CD4-positive, alpha-beta T cell treated with Interleukin-6 at 100 ng/mL for 8 hours (primary cell): ENCODE results near the gene FRG2C.
"Not testable (repeated sequence)": the region's sequence is repeated elsewhere in the genome, so short reads cannot be mapped to it uniquely, and the experiment has no call there.

Experiments used
- DNase-seq: peaks from one replicate; pipeline ENCODE4 v3.0.0-alpha.2; 2020; ENCODE audit warnings: mixed read lengths, low spot score

The FRG2C gene

DNA sequence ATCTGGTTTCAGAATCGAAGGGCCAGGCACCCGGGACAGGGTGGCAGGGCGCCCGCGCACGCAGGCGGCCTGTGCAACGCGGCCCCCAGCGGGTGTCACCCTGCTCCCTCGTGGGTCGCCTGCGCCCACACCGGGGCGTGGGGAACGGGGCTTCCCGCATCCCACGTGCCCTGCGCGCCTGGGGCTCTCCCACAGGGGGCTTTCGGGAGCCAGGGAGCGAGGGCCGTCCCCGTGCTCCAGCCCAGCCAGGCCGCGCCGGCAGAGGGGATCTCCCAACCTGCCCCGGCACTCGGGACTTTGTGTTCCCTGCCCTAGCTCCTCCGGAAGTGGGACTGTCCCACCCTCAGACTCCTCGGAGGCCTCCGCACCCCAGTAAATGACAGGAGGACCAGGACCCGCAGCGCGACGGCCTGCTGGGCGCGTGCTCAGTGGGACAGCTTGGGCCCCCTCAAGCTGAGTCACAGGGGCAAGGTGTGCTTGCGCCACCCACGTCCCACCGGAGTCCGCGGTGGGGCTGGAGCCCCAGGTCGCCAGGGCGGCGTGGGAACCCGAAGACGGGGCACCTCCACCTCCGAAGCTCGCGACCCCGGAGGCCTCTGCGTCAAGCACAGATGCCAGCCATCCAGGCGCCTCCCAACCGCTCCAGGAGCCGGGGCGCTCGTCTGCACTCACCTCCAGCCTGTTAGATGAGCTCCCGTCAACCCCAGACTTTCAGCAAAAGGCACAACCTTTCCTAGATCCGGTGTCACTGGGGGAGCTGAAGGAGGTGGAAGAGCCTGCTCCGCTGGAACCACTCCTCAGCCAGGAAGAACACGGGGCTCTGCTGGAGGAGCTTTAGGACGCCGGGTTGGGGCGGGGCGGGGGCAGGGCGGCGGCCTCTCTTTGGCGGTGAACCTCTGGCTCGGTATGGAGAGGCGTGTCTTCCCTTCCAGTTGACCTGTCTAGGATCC lies 5.5 kb downstream of the FRG2C start:
- DNase-seq, result peak; percentile 11

DNA sequence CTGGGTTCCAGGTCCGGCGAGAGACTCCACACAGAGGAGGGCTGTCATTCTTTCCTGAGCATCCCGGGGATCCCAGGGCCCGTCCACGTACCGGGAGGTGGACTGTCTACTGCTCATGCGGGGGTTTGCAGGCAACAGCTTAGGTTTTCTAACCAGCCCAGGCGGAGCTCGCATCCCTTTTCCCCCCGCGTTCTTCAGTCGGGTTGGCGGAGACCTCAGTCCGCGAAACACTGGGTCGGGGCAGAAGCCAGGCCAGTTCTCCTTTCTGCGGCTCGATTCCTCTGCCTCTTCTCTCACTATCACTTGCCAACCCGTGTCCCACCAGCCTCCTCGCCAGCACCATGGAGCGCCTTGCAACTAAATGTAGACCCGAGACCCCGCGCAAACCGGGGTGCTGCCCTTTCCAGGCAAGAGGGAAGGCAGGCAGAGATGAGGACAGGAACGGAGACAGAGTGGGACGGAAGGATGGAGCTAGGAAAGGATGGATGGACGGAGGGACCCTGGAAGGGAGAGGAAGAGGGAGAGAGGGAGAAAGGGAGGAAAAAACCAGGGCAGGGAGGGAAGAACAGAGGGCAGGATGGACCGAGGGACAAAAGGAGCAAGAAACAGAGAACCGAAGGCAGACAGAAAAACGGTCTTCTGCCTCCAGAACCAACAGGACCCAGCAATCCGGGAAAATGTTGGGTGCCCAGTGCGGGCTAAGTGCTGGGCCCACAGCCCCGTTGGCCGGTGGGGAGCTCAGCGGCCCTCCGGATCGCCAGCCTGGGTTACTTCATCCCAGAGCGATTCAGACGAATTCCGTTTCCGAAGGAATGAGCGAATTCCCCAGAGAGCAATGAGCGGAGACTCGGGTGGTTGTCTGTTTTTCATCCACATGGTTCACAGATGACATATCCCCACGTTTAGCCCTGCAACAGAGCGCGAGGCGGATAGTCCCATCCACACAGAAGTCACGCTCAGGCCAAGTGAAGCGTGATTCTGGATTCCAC lies 6.5 kb downstream of the FRG2C start:
- not testable (repeated sequence) for DNase-seq

DNA sequence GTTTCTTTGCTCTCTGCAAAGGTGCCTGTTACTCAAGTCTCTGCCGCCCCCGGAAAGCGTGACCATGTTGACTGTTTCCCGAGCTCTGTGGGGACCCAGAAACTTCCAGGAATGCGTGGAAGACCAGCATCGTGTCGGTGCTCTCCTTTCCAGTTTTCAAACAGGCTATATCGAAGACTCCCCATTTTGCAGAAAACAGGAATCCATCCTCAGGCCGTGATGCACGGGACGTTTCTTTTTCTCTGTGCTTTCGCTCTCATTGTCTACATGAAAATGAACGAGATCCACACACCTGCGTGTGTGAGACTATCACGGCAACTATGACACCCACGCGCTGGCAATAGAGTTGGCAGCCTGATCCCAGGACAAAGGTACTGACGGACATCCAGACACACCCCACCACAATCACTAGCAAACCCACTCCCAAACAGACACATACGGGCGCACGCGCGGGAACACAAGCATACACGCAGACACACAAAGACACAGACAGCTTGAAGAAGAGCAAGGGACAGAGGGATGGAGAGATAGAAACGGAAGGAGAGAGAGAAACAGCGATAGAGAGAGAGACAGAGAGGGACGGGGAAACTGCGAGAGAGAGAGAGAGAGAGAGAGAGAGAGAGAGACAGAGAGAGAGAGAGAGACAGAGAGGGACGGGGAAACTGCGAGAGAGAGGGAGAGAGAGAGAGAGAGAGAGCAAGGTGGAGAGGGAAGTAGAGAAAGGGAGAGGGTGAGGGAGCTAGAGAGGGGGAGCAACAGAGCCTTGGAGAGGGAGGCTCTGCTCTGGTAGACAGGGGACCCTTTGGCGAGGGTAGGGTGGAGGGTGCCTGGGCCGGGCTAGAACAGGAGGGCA lies 7.4 kb downstream of the FRG2C start:
- not testable (repeated sequence) for DNase-seq

DNA sequence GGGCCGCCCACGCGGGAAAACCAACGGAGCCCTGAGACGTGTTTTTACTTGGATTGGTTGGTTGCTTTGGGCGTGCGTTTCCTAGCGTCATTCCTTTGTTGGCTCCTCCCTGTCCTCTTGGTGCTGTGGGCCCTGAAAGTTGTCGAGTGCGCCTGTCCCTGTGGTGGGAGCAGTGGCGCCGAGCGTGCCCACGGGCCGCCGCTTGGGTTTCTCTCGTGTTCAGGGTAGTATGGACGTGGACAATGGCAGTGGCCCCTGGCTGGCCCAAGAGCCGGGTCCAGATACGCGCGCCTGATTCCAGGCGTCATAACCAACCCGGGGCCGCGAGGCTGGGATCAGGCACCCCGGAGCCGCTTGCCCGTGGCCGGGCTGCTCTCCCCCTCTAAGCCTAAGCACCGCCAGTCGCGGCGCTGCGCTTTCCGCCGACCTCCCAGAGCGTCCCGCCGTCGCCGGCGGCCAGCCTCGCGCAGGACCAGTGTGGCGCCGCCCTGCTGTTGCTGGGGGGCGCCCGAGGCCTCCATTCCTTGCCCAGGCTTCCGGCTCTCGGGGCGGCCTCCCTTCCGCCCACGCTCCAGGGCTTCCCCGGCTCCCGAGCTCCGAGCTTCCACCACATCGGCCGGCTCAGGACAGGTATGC lies 8.1 kb downstream of the FRG2C start:
- not testable (repeated sequence) for DNase-seq

DNA sequence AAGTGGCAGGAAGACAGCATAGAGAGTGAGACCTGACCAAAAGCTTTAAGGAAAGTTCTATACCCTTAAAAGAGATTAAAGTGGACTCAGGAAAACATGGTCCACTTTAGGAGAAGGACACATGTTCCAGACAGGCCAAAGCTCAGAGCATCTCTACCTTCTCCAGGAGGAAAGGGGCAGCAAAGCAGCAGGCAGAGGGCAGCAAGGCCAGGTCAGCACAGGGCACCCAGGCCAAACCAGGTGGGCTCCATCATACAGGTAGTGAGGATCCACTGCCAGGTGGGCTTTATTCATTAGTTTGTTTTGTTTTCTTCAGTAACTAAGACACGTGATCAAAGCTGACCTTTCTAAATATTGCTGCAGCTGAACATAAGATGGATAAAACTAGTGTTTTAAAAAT lies 19.8 kb downstream of the FRG2C start:
- not testable (repeated sequence) for DNase-seq

DNA sequence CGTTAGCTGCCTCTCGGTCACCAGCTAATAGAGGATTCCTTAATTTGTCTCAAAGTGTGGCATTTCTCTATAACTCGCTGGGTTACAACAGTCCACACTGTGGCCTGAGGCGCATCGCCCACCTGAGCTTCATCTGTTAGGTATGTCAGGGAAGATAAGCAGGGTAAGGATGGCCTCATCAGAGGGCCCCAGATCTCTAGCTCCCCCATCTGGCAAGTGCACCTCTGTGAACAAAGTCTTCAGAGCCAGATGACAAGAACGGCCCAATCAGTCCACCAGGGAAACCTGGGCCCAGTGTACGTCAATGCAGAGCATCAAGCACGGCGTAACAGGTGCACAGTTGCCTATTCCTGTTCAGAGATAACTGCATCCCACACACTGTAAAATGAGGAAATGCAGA lies 23.2 kb downstream of the FRG2C start:
- no peak for DNase-seq

DNA sequence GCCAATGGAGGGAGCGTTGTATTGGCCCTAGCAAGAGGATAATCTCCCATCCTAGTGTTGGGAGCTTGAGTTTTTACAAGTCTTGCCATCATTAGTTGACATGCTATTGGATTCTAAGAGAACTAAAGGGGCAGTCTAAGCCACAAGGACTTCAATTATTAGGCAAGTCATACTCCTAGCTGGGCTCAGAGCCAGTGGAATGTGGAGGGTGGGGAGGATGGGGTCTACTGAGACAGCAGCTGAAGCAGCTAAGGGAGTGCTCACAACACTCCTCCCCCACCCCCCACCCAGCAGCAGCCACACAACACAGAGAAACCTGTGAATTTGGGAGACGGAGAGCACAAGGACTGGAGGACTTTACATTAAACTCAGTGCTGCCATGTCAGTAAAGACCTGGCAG lies 27.9 kb downstream of the FRG2C start:
- no peak for DNase-seq
